GM21737 (cell line): ENCODE measurements around the gene ZNF383.
A peak's percentile ranks its signal among the peaks of the same experiment; 100 is the strongest.
"Not testable (repeated sequence)": the region's sequence is repeated elsewhere in the genome, so short reads cannot be mapped to it uniquely, and the experiment has no call there.

ENCODE experiments used
- ATAC-seq: cut with Tn5 transposase; IDR thresholded peaks from one replicate; pipeline ENCODE4 v1.9.1; 2021; ENCODE audit warnings: mild to moderate bottlenecking, moderate library complexity; ENCODE audit not compliant: unreplicated experiment

ZNF383 gene

DNA sequence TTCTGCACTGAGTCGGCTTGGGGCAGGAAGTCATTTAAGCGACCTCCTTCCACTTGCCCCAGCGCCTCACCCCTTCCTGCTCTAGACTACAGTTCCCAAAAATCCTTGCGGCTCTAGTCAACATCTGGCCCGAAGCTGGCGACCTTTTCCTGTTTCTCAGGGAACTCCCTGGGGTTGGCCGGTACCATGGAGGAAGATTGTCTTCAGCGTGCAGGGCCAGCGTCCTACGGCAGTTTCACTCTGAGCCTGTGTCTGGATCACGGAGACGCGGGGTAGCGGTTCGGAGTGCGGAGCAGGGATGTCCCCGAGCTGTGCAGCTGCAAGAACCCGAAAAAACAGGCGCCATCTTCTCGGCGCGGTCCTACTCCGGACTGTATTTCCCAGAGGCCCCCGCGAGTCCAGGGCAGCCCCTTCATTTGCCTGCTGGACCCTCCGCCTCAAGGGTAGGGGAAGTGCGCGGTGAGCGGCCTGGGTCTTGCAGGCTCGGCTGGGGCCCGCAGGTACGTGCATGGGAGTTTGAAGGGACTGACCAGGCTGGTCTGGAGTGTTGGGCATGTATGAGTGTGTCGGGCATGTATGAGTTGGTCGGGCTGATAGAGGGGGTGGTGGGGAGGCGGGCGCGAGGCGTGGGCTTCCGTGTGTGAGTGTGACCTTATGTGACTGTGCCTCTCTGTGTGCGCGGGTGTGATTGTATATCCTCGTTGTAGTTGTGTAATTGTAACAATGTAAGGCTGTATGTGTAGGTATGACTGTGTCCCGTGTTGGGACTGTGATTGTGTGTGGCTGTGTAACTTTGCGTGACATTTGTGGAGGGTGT, at the start of gene ZNF383:
ZNF383 (plus strand) TSS at position 440 of the 817 bp plus-strand sequence. CDS start 12,240 bp downstream, outside the sequence.
- ATAC-seq = peak; percentile 86

GRCh38 chr19:37172368-37173366, 45.3 kb upstream of the ZNF383 start, which contains the start of gene ZNF585A:
Gene ZNF585A (minus strand): TSS chr19:37172695. CDS start chr19:37169910, 2,785 bp downstream.
- peak; percentile 98 for ATAC-seq

DNA sequence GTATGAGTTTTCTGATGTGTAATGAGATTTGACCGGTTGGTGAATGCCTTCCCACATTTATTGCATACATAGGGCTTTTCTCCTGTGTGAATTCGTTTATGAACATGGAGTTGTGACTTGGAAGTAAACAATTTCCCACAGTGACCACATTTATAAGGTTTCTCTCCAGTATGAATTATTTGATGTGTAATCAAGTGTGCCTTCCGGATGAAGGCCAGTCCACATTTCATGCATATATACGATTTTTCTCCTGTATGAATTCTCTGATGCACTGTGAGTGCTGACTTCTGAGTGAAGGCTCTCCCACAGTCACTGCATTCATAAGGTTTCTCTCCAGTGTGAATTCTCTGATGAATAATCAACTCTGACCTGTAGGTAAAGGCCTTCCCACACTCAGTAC, 31.9 kb upstream of the ZNF383 start:
- not testable (repeated sequence) for ATAC-seq

- ATAC-seq = not testable (repeated sequence)
Measured at GRCh38 chr19:37195248-37195647, 22.8 kb upstream of the ZNF383 start.

DNA sequence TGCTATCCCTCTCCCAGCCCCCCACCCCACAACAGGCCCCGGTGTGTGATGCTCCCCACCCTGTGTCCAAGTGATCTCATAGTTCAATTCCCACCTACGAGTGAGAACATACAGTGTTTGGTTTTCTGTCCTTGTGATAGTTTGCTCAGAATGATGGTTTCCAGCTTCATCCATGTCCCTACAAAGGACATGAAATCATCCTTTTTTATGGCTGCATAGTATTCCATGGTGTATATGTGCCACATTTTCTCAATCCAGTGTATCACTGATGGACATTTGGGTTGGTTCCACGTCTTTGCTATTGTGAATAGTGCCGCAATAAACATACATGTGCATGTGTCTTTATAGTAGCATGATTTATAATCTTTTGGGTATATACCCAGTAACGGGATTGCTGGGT, 20.9 kb upstream of the ZNF383 start:
- not testable (repeated sequence) for ATAC-seq

DNA sequence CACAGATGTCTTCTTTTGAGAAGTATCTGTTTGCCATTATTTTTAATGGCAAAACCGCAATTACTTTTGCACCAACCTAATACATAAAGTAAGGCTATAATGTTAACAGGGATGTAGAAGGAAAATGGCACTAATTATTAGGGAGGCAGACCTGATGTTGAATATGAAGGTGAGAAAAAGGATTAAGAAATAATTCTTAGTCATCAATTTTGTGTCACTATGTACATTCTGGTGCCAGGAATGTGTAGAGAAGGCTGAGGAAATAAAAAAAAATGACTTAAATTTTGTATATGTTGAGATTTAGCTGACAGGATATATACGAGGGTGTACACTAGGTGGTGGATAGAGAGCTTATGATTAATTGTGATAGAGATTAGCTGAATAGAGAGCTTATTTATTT, 20.2 kb upstream of the ZNF383 start:
- no peak for ATAC-seq

DNA sequence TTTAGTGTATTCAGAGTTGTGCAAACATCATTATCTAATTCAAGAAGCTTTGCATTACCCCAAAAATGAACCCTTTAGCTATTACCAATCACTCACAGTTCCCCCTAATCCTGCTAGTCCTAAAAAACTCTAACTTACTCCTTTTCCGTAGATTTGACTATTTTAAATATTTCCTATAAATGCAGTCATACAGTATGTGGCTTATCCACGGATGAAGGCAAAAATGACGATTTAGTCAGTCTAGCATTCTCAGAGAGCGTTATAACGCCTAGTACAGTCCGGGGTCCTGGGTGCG, 587 bp upstream of the ZNF383 start:
- no peak for ATAC-seq

DNA sequence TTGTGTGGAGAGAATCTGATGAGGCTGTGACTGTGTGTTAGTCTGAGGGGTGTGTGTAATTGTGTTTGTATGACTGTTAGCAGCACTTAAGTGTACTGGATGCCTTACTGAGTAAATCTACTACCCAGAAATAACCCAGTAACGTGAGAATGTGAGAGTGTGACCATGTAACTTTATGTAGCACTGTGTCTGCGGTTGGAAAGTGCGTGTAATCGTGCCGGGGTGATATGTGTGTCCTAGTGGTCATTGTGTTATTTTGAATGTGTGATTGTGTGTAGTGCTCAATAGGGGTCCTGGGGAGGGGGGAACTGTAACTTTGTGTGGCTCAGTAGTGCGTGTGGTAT, 550 bp downstream of the ZNF383 start:
- ATAC-seq = no peak

DNA sequence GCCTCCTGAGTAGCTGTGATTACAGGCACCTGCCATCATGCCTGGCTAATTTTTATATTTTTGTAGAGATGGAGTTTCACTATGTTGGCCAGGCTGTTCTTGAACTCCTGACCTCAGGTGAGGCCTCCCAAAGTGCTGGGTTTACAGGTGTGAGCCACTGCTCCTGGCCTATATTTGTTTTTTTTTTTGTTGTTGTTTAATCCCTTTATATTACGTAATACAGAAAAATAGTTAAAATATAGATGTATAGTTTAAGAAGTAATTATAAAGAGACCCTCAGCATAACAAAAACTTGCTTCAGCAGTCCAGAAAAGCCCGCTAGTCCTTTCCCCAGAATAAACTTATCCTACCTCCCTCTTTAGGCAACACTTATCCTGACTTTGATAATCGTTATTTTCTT, 2.4 kb downstream of the ZNF383 start:
- ATAC-seq = no peak

DNA sequence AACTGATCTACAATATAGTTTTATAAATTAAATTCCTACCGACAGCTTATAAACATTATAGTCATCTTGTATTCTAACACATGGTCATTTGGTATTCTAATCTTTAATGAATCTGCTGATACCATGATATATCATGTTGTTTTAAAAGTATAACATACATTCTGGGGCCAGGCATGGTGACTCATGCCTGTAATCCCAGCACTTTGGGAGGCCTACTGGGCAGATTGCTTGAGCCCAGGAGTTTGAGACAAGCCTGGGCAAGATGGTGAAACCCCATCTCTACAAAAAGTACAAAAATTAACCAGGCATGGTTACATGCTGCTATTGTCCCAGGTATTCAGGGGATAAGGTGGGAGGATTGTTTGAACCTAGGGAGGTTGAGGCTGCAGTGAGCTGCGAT, 3.1 kb downstream of the ZNF383 start:
- no peak for ATAC-seq

GRCh38 chr19:37226248-37226647, 8.2 kb downstream of the ZNF383 start:
- ATAC-seq = no peak

- no peak for ATAC-seq
Measured at GRCh38 chr19:37227996-37228395, 10.0 kb downstream of the ZNF383 start.

- ATAC-seq = no peak
Measured at GRCh38 chr19:37243206-37243632, 25.2 kb downstream of the ZNF383 start.

DNA sequence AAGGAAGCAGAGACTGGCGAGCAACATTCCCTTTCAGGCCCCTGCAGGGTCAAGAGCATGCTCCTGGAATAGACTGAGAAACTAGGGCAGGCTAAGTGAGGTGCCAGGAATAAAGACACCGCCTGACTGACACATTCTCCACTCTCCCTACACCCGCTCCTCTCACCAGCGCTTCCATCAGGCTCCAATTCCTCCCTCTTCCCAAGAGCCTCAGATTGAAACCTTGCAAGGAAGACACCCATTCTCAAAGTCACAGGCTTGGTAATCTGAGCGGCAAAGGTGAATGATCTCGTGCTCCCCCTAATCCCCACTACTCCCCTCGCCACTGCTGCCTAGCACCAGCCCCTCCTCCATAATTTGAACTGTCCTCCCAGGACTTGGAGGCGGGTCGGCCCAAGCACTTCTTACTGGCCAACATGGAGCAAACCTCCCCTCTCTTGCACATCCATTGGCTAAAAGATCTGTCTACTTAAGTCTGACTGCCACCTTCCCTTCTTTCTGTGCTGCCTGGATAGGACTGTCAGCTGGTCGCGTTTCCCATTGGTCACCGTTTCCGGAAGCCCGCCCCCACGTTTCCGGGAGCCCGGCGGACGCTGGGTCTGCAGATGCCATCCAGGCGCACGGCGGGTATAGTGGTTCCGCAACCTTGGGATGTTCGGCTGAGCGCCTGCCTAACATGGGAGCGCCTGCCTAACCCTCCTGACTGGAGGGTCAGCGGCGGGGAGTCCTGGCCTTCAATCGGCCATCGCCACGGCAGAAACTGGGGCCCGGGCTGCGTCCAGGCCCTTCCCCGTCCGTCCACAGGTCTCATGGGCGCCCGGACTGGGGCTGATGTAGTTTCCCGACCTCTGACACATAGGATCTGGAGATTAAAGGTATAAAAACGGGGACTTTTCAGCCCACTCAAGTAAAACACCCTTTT, 33.6 kb downstream of the ZNF383 start:
- ATAC-seq = no peak

GRCh38 chr19:37263028-37263427, 45.0 kb downstream of the ZNF383 start:
- not testable (repeated sequence) for ATAC-seq

DNA sequence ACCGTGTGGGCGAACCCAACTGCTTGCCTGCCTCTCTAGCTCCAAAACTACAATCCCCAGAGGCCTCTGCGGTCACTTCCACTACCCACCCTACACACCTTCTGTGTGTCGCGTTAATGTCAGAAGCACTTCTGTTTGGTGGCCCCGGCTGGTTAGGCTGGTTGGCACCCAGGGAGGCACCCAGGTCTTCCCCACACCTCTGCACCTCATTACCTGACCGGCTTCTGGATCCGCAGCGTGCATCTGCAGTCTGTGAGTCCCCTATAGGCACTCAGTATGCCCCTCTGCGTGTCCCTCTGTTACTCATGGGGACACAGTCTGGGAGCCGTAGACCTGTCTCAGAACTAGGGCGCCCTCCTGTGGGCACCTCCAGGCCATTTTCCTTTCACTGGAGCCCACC, 49.0 kb downstream of the ZNF383 start:
- ATAC-seq = not testable (repeated sequence)

DNA sequence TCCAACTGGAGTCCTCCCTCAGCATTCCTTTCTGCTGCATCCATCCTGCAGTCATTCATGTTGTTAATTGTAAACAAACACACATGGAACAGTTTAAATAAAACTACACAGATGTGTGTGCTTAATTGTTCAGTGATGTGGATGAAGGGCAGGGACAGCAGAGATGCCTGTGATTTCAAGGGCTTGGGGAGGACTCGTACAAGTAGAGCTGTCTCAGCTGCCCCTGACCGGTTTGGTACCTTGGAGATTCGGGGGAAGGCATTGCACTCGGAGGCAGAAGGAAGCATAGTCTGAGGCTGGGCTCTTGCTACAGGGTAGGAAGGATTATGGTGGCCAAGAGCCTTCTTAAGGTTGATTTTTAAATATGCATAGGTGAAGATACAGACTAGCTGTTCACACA, 49.7 kb downstream of the ZNF383 start:
- not testable (repeated sequence) for ATAC-seq

GRCh38 chr19:37280656-37281055, 62.6 kb downstream of the ZNF383 start:
- not testable (repeated sequence) for ATAC-seq

DNA sequence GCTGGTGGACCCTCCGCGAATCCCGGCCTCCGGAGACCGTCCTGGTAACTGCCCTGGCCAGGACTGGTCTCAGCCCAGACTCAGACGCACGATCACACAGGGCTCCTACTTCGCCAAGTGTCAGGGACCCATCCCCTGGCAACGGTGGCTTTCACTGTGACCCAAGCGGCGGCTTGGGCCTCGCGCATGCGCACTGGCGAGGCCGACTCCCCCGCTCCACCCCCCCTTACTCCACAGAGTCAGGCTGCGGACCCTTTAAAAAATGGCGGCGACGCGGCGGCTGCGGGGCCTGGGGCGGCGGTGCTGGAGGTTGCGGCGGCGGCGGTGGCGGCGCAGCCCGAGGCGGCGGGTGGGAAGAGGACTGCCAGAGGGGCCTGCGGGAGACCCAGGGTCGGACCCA, 66.0 kb downstream of the ZNF383 start:
- ATAC-seq = not testable (repeated sequence)

GRCh38 chr19:37289229-37289628, 71.2 kb downstream of the ZNF383 start:
- ATAC-seq = not testable (repeated sequence)
